Nephron progenitor cell (in vitro differentiated cells): ENCODE measurements around the gene RFC3.

Experiments used
- DNase-seq: peaks from one replicate; pipeline ENCODE4 v3.0.0; 2021
- H3K27ac Mint-ChIP-seq: 2 replicates; pipeline ENCODE4 v1.8.0; 2021; ENCODE audit warnings: mild to moderate bottlenecking, moderate library complexity, mixed read lengths
- H3K27me3 Mint-ChIP-seq: 2 replicates; pipeline ENCODE4 v1.8.0; 2021; ENCODE audit warnings: mild to moderate bottlenecking, low read depth, mixed read lengths; ENCODE audit not compliant: poor library complexity
- H3K36me3 Mint-ChIP-seq: 2 replicates; pipeline ENCODE4 v1.8.0; 2021; ENCODE audit warnings: low read depth, mixed read lengths
- H3K4me1 Mint-ChIP-seq: 2 replicates; pipeline ENCODE4 v1.8.0; 2021; ENCODE audit warnings: mixed read lengths
- H3K4me3 Mint-ChIP-seq: 2 replicates; pipeline ENCODE4 v1.8.0; 2021; ENCODE audit warnings: mild to moderate bottlenecking, moderate library complexity, mixed read lengths
- H3K9me3 Mint-ChIP-seq: 2 replicates; pipeline ENCODE4 v1.8.0; 2021; ENCODE audit warnings: mild to moderate bottlenecking, moderate library complexity, mixed read lengths
- TF ChIP-seq, protein P1 (sequence below): fragments of 200-600 bp; sonication (generic); IDR thresholded peaks from 2 replicates; pipeline ENCODE4 v1.5.0; 2021; ENCODE audit warnings: antibody characterized with exemption

RFC3 gene

GRCh38 chr13:33817513-33817900 lies 442 bp upstream of the RFC3 start:
- Mint-ChIP-seq H3K36me3 (peaks cover 15% of the 10 kb centered on the region), H3K4me1 (peaks cover 31% of the 10 kb centered on the region), H3K27me3 (peaks cover 21% of the 10 kb centered on the region), H3K27ac (peak overlapping the region; percentile 97), H3K4me3 (peak overlapping the region; percentile 94), H3K9me3 (no peaks in the 10 kb centered on the region)
- TF ChIP-seq, protein P1, sequence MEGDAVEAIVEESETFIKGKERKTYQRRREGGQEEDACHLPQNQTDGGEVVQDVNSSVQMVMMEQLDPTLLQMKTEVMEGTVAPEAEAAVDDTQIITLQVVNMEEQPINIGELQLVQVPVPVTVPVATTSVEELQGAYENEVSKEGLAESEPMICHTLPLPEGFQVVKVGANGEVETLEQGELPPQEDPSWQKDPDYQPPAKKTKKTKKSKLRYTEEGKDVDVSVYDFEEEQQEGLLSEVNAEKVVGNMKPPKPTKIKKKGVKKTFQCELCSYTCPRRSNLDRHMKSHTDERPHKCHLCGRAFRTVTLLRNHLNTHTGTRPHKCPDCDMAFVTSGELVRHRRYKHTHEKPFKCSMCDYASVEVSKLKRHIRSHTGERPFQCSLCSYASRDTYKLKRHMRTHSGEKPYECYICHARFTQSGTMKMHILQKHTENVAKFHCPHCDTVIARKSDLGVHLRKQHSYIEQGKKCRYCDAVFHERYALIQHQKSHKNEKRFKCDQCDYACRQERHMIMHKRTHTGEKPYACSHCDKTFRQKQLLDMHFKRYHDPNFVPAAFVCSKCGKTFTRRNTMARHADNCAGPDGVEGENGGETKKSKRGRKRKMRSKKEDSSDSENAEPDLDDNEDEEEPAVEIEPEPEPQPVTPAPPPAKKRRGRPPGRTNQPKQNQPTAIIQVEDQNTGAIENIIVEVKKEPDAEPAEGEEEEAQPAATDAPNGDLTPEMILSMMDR, result no peak
- DNase-seq, result no peak

GRCh38 chr13:33825083-33825482 lies 7.1 kb downstream of the RFC3 start:
- no peak overlapping the region for H3K27ac Mint-ChIP-seq
- peaks cover 44% of the 10 kb centered on the region for H3K36me3 Mint-ChIP-seq
- no peak for DNase-seq
- H3K4me1 Mint-ChIP-seq, result peaks cover 9% of the 10 kb centered on the region
- TF ChIP-seq, protein P1, result no peak
- no peaks in the 10 kb centered on the region for H3K9me3 Mint-ChIP-seq
- no peak overlapping the region for H3K4me3 Mint-ChIP-seq
- H3K27me3 Mint-ChIP-seq, result no peaks in the 10 kb centered on the region

GRCh38 chr13:33827139-33827538 lies 9.2 kb downstream of the RFC3 start:
- H3K27me3 Mint-ChIP-seq, result no peaks in the 10 kb centered on the region
- TF ChIP-seq, protein P1, result no peak
- peaks cover 4% of the 10 kb centered on the region for H3K4me1 Mint-ChIP-seq
- DNase-seq, result no peak
- peaks cover 38% of the 10 kb centered on the region for H3K36me3 Mint-ChIP-seq
- H3K9me3 Mint-ChIP-seq, result no peaks in the 10 kb centered on the region
- no peak overlapping the region for H3K27ac Mint-ChIP-seq
- H3K4me3 Mint-ChIP-seq, result no peak overlapping the region

DNA sequence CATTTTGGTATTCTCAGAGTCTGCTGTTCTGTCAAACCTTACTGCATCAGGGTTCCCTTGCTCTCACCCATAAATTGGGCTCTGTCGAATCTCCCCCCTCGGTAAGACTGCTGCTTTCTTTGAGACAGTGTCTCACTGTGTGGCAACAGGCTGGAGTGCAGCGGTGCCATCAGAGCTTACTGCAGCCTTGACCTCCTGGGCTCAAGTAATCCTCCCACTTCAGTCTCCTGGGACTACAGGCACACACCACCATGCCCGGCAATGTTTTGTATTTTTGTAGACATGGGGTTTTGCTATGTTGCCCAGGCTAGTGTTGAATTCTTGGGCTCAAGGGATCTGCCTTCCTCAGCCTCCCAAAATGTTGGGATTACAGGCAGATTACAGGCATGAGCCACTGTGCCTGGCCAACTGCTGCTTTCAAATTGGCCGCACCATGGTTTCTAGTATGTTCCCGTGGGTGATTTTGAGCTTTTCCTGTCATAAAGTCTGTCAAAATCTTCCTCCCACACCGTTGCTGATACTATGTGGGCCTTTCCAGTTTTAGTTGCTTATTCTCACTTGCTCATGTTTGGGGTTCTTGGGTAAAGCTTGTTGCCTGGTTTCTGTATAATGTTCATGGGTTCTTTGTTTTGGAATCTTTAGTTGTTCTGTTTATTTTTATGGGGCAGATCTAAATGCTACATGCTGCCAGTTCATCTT lies 10.6 kb downstream of the RFC3 start:
- Mint-ChIP-seq H3K4me1 (peaks cover 4% of the 10 kb centered on the region), H3K27me3 (no peaks in the 10 kb centered on the region), H3K27ac (peak overlapping the region; percentile 83), H3K36me3 (peaks cover 36% of the 10 kb centered on the region), H3K4me3 (no peak overlapping the region), H3K9me3 (no peaks in the 10 kb centered on the region)
- no peak for DNase-seq
- TF ChIP-seq, protein P1, result no peak

DNA sequence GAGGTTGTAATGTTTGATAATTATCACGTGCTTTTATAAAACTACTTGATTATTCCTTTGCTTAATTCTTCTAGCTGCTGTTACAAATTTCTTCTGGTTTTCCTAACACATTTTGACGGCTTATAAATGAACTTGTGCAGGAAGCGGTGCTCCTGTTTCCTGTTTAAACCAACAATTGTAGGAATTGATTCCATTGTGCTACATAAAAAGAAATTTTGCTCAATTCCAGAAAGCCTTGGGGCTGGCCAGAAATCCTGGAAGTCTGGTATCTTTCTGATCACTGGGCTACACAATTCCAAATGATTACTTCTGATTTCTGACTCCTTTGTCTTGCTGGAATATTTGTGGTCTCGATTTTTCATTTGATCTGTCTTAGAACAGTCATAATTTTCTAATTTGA lies 14.9 kb downstream of the RFC3 start:
- Mint-ChIP-seq H3K27ac (no peak overlapping the region), H3K9me3 (no peaks in the 10 kb centered on the region)

More for the DNA sequence above, 14.9 kb downstream of the RFC3 start:
- Mint-ChIP-seq H3K4me1 (peaks cover 4% of the 10 kb centered on the region), H3K4me3 (no peak overlapping the region), H3K36me3 (peaks cover 64% of the 10 kb centered on the region), H3K27me3 (no peaks in the 10 kb centered on the region)
- DNase-seq, result no peak
- TF ChIP-seq, protein P1, result no peak
